Hematopoietic multipotent progenitor cell treated with erythropoietin and hydrocortisone succinate and interleukin-3 and kit ligand, for 8 days (in vitro differentiated cells): ENCODE measurements around the gene SPATA18.
"Not testable (repeated sequence)": the region's sequence is repeated elsewhere in the genome, so short reads cannot be mapped to it uniquely, and the experiment has no call there.

ENCODE experiments used
- DNase-seq: peaks from one replicate; pipeline ENCODE4 v3.0.0-alpha.2; 2015

Gene SPATA18

GRCh38 chr4:52110171-52110570, 59.1 kb downstream of the SPATA18 start:
- no peak for DNase-seq

- no peak for DNase-seq
Observed at GRCh38 chr4:52111995-52112394, 60.9 kb downstream of the SPATA18 start.

- DNase-seq = no peak
Observed at GRCh38 chr4:52112411-52112810, 61.3 kb downstream of the SPATA18 start.

GRCh38 chr4:52116641-52117040, 65.5 kb downstream of the SPATA18 start:
- DNase-seq = no peak

GRCh38 chr4:52126226-52126625, 75.1 kb downstream of the SPATA18 start:
- DNase-seq = no peak

- DNase-seq = no peak
Observed at GRCh38 chr4:52126966-52127365, 75.9 kb downstream of the SPATA18 start.

- DNase-seq = no peak
Observed at GRCh38 chr4:52135171-52135570, 84.1 kb downstream of the SPATA18 start.

- not testable (repeated sequence) for DNase-seq
Observed at GRCh38 chr4:52137152-52137551, 86.0 kb downstream of the SPATA18 start.

- no peak for DNase-seq
Observed at GRCh38 chr4:52142816-52143215, 91.7 kb downstream of the SPATA18 start.

- no peak for DNase-seq
Observed at GRCh38 chr4:52143815-52144214, 92.7 kb downstream of the SPATA18 start.

- no peak for DNase-seq
Observed at GRCh38 chr4:52144372-52144771, 93.3 kb downstream of the SPATA18 start.
